Measurements from ENCODE around the gene CHN1. TPM values are rescaled to one million over a fixed set of nuclear protein-coding genes. Genes with fewer than 3 reads are reported as not detected.
A peak's percentile ranks its signal among the peaks of the same experiment; 100 is the strongest.

Gene CHN1
- total RNA-seq, 2 experiments from 2014 or later = 3.8 to 6.2 TPM

DNA sequence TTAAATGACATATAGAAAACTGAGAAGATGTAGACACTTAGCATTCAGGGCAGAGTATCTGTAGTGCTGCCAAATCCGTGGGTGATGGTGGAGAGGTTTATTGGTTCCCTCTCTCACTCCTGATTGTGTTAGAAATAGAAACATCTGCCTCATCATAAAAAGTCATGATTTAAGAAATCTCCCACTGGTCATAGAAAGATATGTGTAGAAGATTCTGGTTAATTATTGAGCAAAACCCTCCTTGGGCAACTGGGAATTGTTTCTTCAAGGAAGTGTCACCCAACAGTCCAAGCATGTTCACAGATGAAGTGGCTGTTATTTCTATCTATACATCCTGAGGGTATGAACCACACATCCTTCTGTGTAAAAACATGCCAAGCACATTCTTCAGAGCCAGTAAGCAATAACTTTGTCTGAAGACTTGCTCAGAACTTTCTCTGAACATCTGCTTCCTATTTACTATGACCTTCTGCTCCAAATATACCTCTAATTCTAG is 207.4 kb downstream of the CHN1 start:
- no peaks in the 10 kb centered on the region for H3K27me3 Mint-ChIP-seq
- intact Hi-C loops (cut with micrococcal nuclease) = no loop called here
- DNase-seq = no peak
- peaks cover 24% of the 10 kb centered on the region for H3K4me1 Mint-ChIP-seq (ENCODE audit: low read depth)
- no peak overlapping the region for H3K27ac Mint-ChIP-seq
- no peaks in the 10 kb centered on the region for H3K36me3 Mint-ChIP-seq
- CTCF ChIA-PET = interaction anchor here (0.6 to 6.1 kb wide), 2 partner anchors 24 to 26 kb away, joined by 3 to 29 read pairs; no protein-coding TSS in a partner anchor
- no peak overlapping the region for H3K4me3 Mint-ChIP-seq
- H3K9me3 Mint-ChIP-seq = no peaks in the 10 kb centered on the region
- POLR2A ChIA-PET = interaction anchor here (0.6 kb wide), 1 partner anchor 38 kb away, joined by 3 read pairs; no protein-coding TSS in a partner anchor

DNA sequence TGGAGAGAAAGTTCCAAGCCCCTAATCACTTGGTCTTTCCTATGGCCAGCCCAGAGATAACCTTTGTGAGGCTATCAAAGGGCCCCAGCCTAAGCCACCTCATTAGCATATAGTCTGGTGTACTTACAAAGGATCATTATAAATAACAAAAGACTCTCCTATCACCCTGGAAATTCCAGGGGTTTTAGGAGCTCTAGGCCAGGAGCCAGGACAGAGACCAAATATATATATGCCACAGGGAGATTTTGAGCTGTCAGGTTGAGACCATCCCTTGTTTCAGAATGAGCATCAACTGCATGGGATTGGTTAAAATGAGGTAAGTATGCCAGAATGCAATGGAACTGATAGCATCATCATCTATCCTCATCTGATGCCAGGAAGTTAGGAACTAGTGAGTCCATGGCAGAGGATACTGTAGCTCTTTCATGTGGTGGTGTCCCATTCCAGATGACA is 208.8 kb downstream of the CHN1 start:
- intact Hi-C loops (cut with micrococcal nuclease) = no loop called here
- CTCF ChIA-PET = interaction anchor here (1.0 to 6.1 kb wide), 3 partner anchors 25 to 47 kb away, joined by 3 to 29 read pairs (median 11); no protein-coding TSS in a partner anchor

GRCh38 chr2:174794851-174795374 is 210.3 kb downstream of the CHN1 start:
- Mint-ChIP-seq H3K4me1 (ENCODE audit: low read depth) (peaks cover 24% of the 10 kb centered on the region), H3K36me3 (no peaks in the 10 kb centered on the region), H3K4me3 (no peak overlapping the region), H3K27me3 (peaks cover 3% of the 10 kb centered on the region), H3K27ac (peak overlapping the region; percentile 62), H3K9me3 (no peaks in the 10 kb centered on the region)
- intact Hi-C loops (cut with micrococcal nuclease) = loop anchor here (1.0 kb wide), 3 partner anchors 17 to 43 kb away; no protein-coding TSS in a partner anchor
- DNase-seq = peak; percentile 56
- ChIA-PET POLR2A (interaction anchor here (0.9 to 2.5 kb wide), 3 partner anchors 24 to 42 kb away, joined by 3 to 19 read pairs (median 6); no protein-coding TSS in a partner anchor), CTCF (interaction anchor here (0.9 to 6.1 kb wide), 7 partner anchors 10 to 46 kb away, joined by 3 to 29 read pairs (median 5); no protein-coding TSS in a partner anchor)

More for the DNA sequence above, 208.8 kb downstream of the CHN1 start:
- Mint-ChIP-seq H3K4me3 (no peak overlapping the region), H3K36me3 (no peaks in the 10 kb centered on the region), H3K4me1 (ENCODE audit: low read depth) (peaks cover 24% of the 10 kb centered on the region), H3K27ac (no peak overlapping the region), H3K9me3 (no peaks in the 10 kb centered on the region), H3K27me3 (peaks cover 3% of the 10 kb centered on the region)
- DNase-seq = no peak
- POLR2A ChIA-PET = interaction anchor here (2.5 kb wide), 1 partner anchor 40 kb away, joined by 19 read pairs; no protein-coding TSS in a partner anchor

DNA sequence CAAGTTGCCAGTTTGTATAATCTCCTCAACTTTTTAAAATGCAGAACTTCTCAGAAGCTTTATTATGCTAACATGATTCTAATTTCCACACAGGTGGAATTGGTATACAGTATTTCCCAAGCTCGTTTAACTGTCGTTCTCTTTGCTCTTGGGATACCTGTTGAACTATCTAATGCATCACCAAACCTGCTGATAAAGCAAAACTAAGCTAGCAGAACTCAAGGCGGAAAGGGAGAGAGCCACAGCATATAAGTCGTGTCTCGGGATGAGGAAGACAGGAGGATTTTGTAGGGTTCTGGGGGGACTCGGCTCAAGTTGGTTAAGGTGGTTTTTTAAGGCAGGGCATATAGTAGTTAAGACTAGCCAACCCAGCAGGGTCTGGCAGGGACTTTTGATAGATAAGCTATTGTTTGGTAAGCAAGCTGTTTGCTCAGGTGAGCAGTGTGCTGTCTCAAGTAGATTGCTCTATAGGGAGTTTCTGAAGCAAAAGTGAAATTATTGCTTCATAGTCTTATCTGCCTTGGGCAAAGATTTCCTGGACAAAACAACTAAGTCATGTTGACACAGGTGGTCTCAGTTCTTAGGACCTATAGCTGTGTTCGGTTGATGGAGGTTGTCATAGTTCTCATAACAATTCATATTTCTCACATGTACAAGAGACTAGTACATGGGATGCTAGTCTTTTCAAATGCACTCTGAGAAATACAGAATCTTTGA is 212.7 kb downstream of the CHN1 start:
- no peaks in the 10 kb centered on the region for H3K36me3 Mint-ChIP-seq
- POLR2A ChIA-PET = no interaction called here

GRCh38 chr2:174791746-174792280 is 213.4 kb downstream of the CHN1 start:
- intact Hi-C loops (cut with micrococcal nuclease) = no loop called here
- H3K27me3 Mint-ChIP-seq = peaks cover 3% of the 10 kb centered on the region
- ChIA-PET CTCF (interaction anchor here (1.3 to 6.1 kb wide), 2 partner anchors 18 to 20 kb away, joined by 3 to 29 read pairs; no protein-coding TSS in a partner anchor), POLR2A (no interaction called here)
- DNase-seq = no peak
- H3K9me3 Mint-ChIP-seq = no peaks in the 10 kb centered on the region
- H3K27ac Mint-ChIP-seq = no peak overlapping the region
- H3K36me3 Mint-ChIP-seq = no peaks in the 10 kb centered on the region
- H3K4me1 Mint-ChIP-seq (ENCODE audit: low read depth) = peaks cover 38% of the 10 kb centered on the region
- no peak overlapping the region for H3K4me3 Mint-ChIP-seq

More for the DNA sequence above, 212.7 kb downstream of the CHN1 start:
- Mint-ChIP-seq H3K4me1 (ENCODE audit: low read depth) (peaks cover 36% of the 10 kb centered on the region), H3K9me3 (no peaks in the 10 kb centered on the region), H3K4me3 (no peak overlapping the region), H3K27ac (no peak overlapping the region), H3K27me3 (peaks cover 3% of the 10 kb centered on the region)
- intact Hi-C loops (cut with micrococcal nuclease) = no loop called here
- CTCF ChIA-PET = interaction anchor here (1.1 to 6.1 kb wide), 3 partner anchors 19 to 43 kb away, joined by 3 to 29 read pairs (median 3); no protein-coding TSS in a partner anchor
- no peak for DNase-seq

- Mint-ChIP-seq H3K27ac (no peak overlapping the region), H3K4me3 (no peak overlapping the region), H3K27me3 (peaks cover 3% of the 10 kb centered on the region), H3K9me3 (no peaks in the 10 kb centered on the region), H3K36me3 (no peaks in the 10 kb centered on the region), H3K4me1 (ENCODE audit: low read depth) (peaks cover 31% of the 10 kb centered on the region)
- intact Hi-C loops (cut with micrococcal nuclease) = no loop called here
- POLR2A ChIA-PET = no interaction called here
- no peak for DNase-seq
- CTCF ChIA-PET = no interaction called here
Measured at GRCh38 chr2:174791020-174791419, 214.2 kb downstream of the CHN1 start.

DNA sequence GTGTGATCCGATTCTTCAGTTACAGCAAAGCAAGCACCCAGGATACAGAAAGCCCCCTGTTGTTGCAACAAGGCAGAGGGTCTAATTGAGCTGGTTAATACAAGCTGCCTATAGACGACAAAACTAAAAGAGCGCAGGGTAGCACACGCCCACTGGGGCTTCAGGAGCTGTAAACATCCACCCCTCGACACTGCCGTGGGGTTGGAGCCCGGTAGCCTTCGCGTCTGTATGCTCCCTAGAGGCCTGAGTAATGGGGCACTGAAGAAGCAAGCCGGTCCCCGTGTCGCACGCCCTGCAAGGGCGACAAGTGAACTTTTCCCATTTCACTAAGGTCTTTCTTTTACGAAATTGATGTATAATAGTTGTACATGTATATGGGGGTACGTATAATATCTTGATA is 216.2 kb downstream of the CHN1 start:
- Mint-ChIP-seq H3K4me1 (ENCODE audit: low read depth) (peaks cover 16% of the 10 kb centered on the region), H3K27ac (no peak overlapping the region), H3K36me3 (no peaks in the 10 kb centered on the region), H3K4me3 (no peak overlapping the region), H3K27me3 (peaks cover 3% of the 10 kb centered on the region), H3K9me3 (no peaks in the 10 kb centered on the region)
- intact Hi-C loops (cut with micrococcal nuclease) = no loop called here
- no peak for DNase-seq
- POLR2A ChIA-PET = no interaction called here
- CTCF ChIA-PET = interaction anchor here (0.9 to 1.5 kb wide), 5 partner anchors 13 to 89 kb away, joined by 3 to 9 read pairs (median 4); no protein-coding TSS in a partner anchor

DNA sequence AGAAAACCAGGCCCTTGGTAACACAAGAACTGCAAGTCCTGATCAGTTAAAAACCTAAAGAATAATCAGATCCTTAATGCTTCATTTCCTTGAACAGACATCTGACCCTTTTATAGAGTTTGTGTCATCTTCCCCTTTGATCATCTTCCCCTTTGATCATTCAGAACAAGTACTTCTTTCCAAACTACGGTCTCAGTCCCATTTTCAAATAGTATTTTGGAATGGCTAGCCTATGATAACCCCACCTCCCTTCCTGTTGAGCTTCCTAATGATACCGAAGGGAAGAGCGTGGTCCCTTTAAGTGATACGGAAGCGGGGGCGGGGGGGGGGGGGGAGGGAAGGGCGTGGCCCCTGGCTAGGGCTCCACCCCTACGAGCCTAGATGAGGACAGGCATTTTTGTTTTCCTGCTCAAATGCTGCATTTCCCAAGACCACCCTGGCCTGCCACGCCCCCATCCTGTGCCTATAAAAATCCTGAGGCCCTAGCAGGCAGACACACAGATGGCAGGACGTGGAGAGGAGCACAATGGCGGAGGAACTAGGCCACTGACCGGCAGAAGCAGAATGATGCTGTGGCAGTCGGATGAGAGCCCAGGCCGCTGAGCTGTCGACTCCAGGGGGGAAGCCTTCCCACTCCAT is 216.8 kb downstream of the CHN1 start:
- POLR2A ChIA-PET = no interaction called here
- H3K4me1 Mint-ChIP-seq (ENCODE audit: low read depth) = peaks cover 16% of the 10 kb centered on the region
- H3K36me3 Mint-ChIP-seq = no peaks in the 10 kb centered on the region
- CTCF ChIA-PET = interaction anchor here (1.0 to 1.5 kb wide), 2 partner anchors 17 to 39 kb away, joined by 5 to 9 read pairs; no protein-coding TSS in a partner anchor
- peak overlapping the region; percentile 63 for H3K27ac Mint-ChIP-seq
- intact Hi-C loops (cut with micrococcal nuclease) = loop anchor here (1.0 kb wide), 1 partner anchor 8 kb away; no protein-coding TSS in a partner anchor
- DNase-seq = no peak
- H3K27me3 Mint-ChIP-seq = peaks cover 3% of the 10 kb centered on the region
- no peaks in the 10 kb centered on the region for H3K9me3 Mint-ChIP-seq
- no peak overlapping the region for H3K4me3 Mint-ChIP-seq

DNA sequence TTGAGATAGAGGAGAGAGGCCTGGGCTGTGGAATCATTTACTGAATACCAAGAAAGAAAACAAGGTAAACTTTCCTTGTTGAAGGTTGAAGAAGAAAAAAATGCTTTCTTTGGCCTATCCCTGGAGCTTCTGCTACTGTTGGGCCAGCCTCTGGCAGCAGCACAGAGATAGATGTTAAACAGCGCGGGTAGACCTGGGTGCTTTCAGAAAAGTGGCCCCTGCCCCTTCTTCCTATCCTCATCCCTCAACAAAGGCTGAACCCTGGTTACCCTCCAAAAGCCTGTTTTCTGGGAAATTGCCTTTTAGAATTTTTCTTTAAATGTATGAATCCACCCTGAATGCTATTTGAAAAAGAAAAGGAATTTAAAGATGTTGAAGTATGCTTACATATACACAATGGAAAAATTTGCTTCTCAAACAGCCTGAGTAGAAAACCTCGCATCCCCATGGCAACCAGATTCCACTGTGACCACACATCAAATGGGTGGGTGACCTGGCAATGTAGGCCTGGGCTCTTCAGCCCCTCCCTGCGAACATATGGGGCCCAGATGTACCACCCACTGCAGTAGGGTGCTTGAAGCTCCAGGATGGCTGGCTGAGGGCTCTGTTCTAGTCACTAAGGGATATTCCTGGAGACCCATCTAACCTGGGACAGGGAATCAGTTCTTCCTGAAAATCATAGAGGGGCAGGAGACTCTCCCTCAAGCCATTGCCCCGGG is 217.5 kb downstream of the CHN1 start:
- no peak for DNase-seq
- Mint-ChIP-seq H3K4me1 (ENCODE audit: low read depth) (peaks cover 16% of the 10 kb centered on the region), H3K27me3 (peaks cover 3% of the 10 kb centered on the region), H3K9me3 (no peaks in the 10 kb centered on the region), H3K4me3 (no peak overlapping the region), H3K36me3 (no peaks in the 10 kb centered on the region), H3K27ac (peak overlapping the region; percentile 23)
- ChIA-PET CTCF (interaction anchor here (1.7 kb wide), 1 partner anchor 16 kb away, joined by 4 read pairs; no protein-coding TSS in a partner anchor), POLR2A (no interaction called here)
- intact Hi-C loops (cut with micrococcal nuclease) = loop anchor here (1.0 kb wide), 1 partner anchor 7 kb away; no protein-coding TSS in a partner anchor

GRCh38 chr2:174786066-174786725 is 219.0 kb downstream of the CHN1 start:
- CTCF ChIA-PET = interaction anchor here (1.7 kb wide), 1 partner anchor 15 kb away, joined by 4 read pairs; no protein-coding TSS in a partner anchor
- Mint-ChIP-seq H3K27me3 (no peaks in the 10 kb centered on the region), H3K4me3 (no peak overlapping the region), H3K27ac (no peak overlapping the region), H3K4me1 (ENCODE audit: low read depth) (peaks cover 16% of the 10 kb centered on the region), H3K36me3 (no peaks in the 10 kb centered on the region), H3K9me3 (no peaks in the 10 kb centered on the region)
- intact Hi-C loops (cut with micrococcal nuclease) = no loop called here
- no peak for DNase-seq
- POLR2A ChIA-PET = no interaction called here

DNA sequence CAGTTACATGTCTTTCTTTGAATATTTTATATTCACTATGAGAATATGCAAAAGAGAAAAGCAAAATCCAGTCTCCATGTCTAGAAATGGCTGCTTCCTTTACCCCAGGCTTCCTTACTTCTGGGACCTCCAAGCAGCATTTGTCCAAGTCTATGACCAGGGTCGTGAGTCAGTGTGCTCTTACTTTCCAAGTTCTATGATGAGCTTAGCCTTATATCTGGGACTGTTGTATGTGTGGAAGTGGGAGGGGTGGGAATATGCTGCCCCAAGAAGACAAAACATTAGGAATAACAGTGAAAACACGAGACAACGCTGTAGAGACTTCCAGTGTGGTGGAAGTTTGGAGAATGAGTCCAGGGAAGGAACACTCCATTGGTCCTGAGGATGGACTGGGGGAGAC is 219.7 kb downstream of the CHN1 start:
- H3K27ac Mint-ChIP-seq = no peak overlapping the region
- POLR2A ChIA-PET = no interaction called here
- H3K4me1 Mint-ChIP-seq (ENCODE audit: low read depth) = peaks cover 19% of the 10 kb centered on the region
- intact Hi-C loops (cut with micrococcal nuclease) = no loop called here
- H3K9me3 Mint-ChIP-seq = no peaks in the 10 kb centered on the region
- DNase-seq = no peak
- no peaks in the 10 kb centered on the region for H3K36me3 Mint-ChIP-seq
- CTCF ChIA-PET = no interaction called here
- H3K27me3 Mint-ChIP-seq = no peaks in the 10 kb centered on the region
- no peak overlapping the region for H3K4me3 Mint-ChIP-seq
